ENCODE data around the gene PPP3CA. TPM values are rescaled to one million over a fixed set of nuclear protein-coding genes. Genes with fewer than 3 reads are reported as not detected.

PPP3CA gene
- total and polyA plus RNA-seq, 2 donors from 2014 or later: 6.9 to 31.5 TPM

DNA sequence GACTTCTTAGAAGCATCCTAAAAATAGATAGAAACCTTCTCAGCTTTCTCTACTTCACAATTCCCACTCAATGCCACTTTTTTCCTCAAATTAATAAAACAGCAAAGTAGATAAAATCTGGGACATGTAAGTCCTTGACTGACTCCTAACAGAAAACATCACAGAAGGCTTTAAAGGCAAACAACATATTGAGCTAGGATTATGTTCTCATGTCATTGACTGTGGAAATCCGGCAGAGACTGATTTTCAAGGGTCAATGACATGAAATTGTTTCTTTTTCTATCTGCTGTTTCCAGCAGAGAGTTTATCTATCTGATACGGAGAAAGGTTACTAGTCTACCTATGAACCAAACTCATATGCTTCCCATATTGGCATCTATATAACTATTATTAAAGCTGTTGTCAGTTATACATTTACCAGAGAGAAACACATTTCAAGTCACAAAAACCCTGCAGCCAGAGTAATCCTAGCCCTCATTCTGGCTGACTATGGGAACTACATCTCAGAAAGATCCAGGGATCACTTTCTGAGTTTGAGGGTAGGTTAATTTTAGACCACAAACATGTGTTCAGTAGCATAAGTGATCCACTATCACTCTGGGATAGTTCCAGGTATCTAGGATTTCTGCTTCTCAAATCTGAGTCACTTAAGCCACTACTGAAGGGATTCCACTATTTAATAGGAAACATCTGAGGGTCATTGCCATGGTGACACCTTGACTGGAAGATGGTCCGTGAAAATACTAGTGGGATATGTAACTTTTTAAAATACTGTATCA lies 147.6 kb downstream of the PPP3CA start:
- intact Hi-C loops (cut with DNase I): no loop called here
- Histone ChIP-seq H3K36me3 (ENCODE audit: control insufficient read depth in 2 of 3, insufficient read depth in 3 of 3, low read length in 3 of 3) (no peaks in the 10 kb centered on the region), H3K27me3 (ENCODE audit: control insufficient read depth, insufficient read depth, low read length) (no peaks in the 10 kb centered on the region), H3K9ac (ENCODE audit: low read length in 3 of 3) (no peak overlapping the region), H3K4me3 (ENCODE audit: low read length in 3 of 3) (no peak overlapping the region), H3K4me1 (ENCODE audit: control insufficient read depth in 2 of 3, insufficient read depth in 2 of 3, low read depth in 1 of 3, low read length in 3 of 3) (peaks cover 2 to 10% (median 4%) of the 10 kb centered on the region in 3 donors), H3K9me3 (ENCODE audit: control insufficient read depth in 2 of 3, insufficient read depth in 1 of 3, low read length in 3 of 3) (no peaks in the 10 kb centered on the region), H3K27ac (ENCODE audit: low read depth in 2 of 2, low read length in 2 of 2) (no peak overlapping the region)
- FAIRE-seq: no peak
- TF ChIP-seq, protein P1, sequence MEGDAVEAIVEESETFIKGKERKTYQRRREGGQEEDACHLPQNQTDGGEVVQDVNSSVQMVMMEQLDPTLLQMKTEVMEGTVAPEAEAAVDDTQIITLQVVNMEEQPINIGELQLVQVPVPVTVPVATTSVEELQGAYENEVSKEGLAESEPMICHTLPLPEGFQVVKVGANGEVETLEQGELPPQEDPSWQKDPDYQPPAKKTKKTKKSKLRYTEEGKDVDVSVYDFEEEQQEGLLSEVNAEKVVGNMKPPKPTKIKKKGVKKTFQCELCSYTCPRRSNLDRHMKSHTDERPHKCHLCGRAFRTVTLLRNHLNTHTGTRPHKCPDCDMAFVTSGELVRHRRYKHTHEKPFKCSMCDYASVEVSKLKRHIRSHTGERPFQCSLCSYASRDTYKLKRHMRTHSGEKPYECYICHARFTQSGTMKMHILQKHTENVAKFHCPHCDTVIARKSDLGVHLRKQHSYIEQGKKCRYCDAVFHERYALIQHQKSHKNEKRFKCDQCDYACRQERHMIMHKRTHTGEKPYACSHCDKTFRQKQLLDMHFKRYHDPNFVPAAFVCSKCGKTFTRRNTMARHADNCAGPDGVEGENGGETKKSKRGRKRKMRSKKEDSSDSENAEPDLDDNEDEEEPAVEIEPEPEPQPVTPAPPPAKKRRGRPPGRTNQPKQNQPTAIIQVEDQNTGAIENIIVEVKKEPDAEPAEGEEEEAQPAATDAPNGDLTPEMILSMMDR (IDR thresholded peaks at IDR 0.05; ENCODE audit: borderline replicate concordance, extremely low read depth, insufficient read depth): no peak
- DNase-seq: no peak

DNA sequence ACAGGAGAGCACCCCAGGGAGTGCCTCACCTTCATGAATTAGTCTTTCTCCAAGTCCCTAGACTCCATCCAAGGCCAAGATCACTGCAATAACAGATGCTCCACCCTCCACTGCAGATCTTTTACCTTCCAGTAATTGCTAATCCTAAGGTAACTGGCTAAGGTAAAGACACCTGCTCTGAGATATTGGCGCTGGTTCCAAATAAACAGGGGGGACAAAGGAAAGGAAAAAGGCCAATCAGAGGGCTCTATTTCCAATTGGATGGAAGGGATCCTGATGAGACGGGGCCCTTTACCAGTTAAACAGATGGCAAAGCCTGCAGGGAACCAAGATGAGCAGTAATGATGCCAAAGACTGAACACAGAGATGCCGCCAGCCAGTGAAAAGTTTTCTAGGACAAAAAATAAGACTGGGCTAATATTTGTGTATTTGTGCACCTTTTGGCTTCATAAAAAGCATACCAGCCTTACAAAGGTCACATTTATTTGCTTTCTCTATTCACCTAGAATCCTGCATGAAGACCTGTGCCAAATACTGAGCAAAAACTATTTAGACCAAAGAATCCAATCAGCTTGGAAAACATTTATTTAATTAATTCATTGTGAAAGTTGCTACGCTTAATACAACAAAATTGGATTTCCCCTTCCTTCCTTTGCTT lies 148.5 kb downstream of the PPP3CA start:
- Histone ChIP-seq H3K36me3 (ENCODE audit: control insufficient read depth in 2 of 3, insufficient read depth in 3 of 3, low read length in 3 of 3) (no peaks in the 10 kb centered on the region), H3K27ac (ENCODE audit: low read depth in 2 of 2, low read length in 2 of 2) (no peak overlapping the region), H3K4me3 (ENCODE audit: low read length in 3 of 3) (no peak overlapping the region), H3K9me3 (ENCODE audit: control insufficient read depth in 2 of 3, insufficient read depth in 1 of 3, low read length in 3 of 3) (no peaks in the 10 kb centered on the region), H3K27me3 (ENCODE audit: control insufficient read depth, insufficient read depth, low read length) (no peaks in the 10 kb centered on the region), H3K9ac (ENCODE audit: low read length in 3 of 3) (no peak overlapping the region), H3K4me1 (ENCODE audit: control insufficient read depth in 2 of 3, insufficient read depth in 2 of 3, low read depth in 1 of 3, low read length in 3 of 3) (peaks cover 2 to 10% (median 4%) of the 10 kb centered on the region in 3 donors)
- no peak for DNase-seq
- intact Hi-C loops (cut with DNase I): no loop called here
- TF ChIP-seq, protein P1 (IDR thresholded peaks at IDR 0.05; ENCODE audit: borderline replicate concordance, extremely low read depth, insufficient read depth): no peak
- FAIRE-seq: no peak

DNA sequence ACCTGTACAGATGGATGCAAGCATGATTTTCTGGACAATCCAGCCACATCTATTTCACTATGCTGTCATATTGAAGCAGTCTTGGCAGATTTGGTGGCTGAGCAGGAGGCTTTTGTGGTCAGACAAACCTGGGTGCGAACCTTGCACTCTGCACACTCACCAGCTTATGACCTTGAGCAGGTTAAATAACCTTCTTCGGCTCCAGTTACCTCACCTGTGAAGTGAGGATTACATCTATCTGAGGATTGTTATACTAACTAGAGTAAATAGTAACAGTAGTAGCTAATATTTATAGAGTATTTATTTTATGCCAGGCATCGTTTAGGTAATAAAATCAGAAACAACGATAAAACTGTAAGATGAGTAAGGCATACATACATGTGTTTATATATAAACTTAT lies 150.0 kb downstream of the PPP3CA start:
- Histone ChIP-seq H3K27me3 (ENCODE audit: control insufficient read depth, insufficient read depth, low read length) (no peaks in the 10 kb centered on the region), H3K4me1 (ENCODE audit: control insufficient read depth in 2 of 3, insufficient read depth in 2 of 3, low read depth in 1 of 3, low read length in 3 of 3) (peaks cover 3 to 11% (median 4%) of the 10 kb centered on the region in 3 donors), H3K4me3 (ENCODE audit: low read length in 3 of 3) (no peak overlapping the region), H3K9ac (ENCODE audit: low read length in 3 of 3) (no peak overlapping the region), H3K36me3 (ENCODE audit: control insufficient read depth in 2 of 3, insufficient read depth in 3 of 3, low read length in 3 of 3) (no peaks in the 10 kb centered on the region), H3K27ac (ENCODE audit: low read depth in 2 of 2, low read length in 2 of 2) (no peak overlapping the region), H3K9me3 (ENCODE audit: control insufficient read depth in 2 of 3, insufficient read depth in 1 of 3, low read length in 3 of 3) (no peaks in the 10 kb centered on the region)
- FAIRE-seq (no peak), DNase-seq (peak in 1 of 5 donors; percentile 24)
- intact Hi-C loops (cut with DNase I): no loop called here
- TF ChIP-seq, protein P1 (IDR thresholded peaks at IDR 0.05; ENCODE audit: borderline replicate concordance, extremely low read depth, insufficient read depth): no peak
